Hepatocyte (in vitro differentiated cells): ENCODE data around the gene PRSS8. TPM values are rescaled to one million over a fixed set of nuclear protein-coding genes. Genes with fewer than 3 reads are reported as not detected.

ENCODE experiments used
- DNase-seq: peaks from one replicate; pipeline ENCODE4 v3.0.0-alpha.2; 2016; ENCODE audit warnings: low spot score
- H2AFZ ChIP-seq: fragments of 200-600 bp; sonication (generic); 2 replicates; pipeline ENCODE4 v1.6.0; 2016; ENCODE audit warnings: antibody characterized with exemption, mild to moderate bottlenecking
- H3K27ac ChIP-seq: fragments of 200-600 bp; sonication (generic); 2 replicates; pipeline ENCODE4 v1.5.1; 2016; ENCODE audit warnings: mild to moderate bottlenecking
- H3K27me3 ChIP-seq: fragments of 200-600 bp; sonication (generic); 2 replicates; pipeline ENCODE4 v1.6.1; 2016
- H3K36me3 ChIP-seq: fragments of 200-600 bp; sonication (generic); replicated peaks from 2 replicates; pipeline ENCODE4 v1.5.1; 2016; ENCODE audit warnings: low read depth; ENCODE audit not compliant: insufficient read depth
- H3K4me1 ChIP-seq: fragments of 200-600 bp; sonication (generic); 2 replicates; pipeline ENCODE4 v1.5.1; 2016; ENCODE audit warnings: mild to moderate bottlenecking, moderate library complexity; ENCODE audit not compliant: insufficient read depth
- H3K4me2 ChIP-seq: fragments of 200-600 bp; sonication (generic); 2 replicates; pipeline ENCODE4 v1.6.0; 2016
- H3K4me3 ChIP-seq: fragments of 200-600 bp; sonication (generic); 2 replicates; pipeline ENCODE4 v1.5.1; 2016; ENCODE audit warnings: mild to moderate bottlenecking
- H3K79me2 ChIP-seq: fragments of 200-600 bp; sonication (generic); 2 replicates; pipeline ENCODE4 v1.6.0; 2017; ENCODE audit warnings: mild to moderate bottlenecking
- H3K9me2 ChIP-seq: fragments of 200-600 bp; sonication (generic); replicated peaks from 2 replicates; pipeline ENCODE4 v1.6.0; 2017; ENCODE audit warnings: mild to moderate bottlenecking; ENCODE audit not compliant: insufficient read depth
- H3K9me3 ChIP-seq: fragments of 200-600 bp; sonication (generic); 2 replicates; pipeline ENCODE4 v1.5.1; 2016; ENCODE audit warnings: low read depth, mild to moderate bottlenecking
- H4K20me1 ChIP-seq: fragments of 200-600 bp; sonication (generic); 2 replicates; pipeline ENCODE4 v1.6.0; 2016; ENCODE audit warnings: mild to moderate bottlenecking; ENCODE audit not compliant: insufficient read depth, poor library complexity, severe bottlenecking
- EZH2 ChIP-seq: fragments of 200-600 bp; sonication (generic); IDR thresholded peaks from 2 replicates; pipeline ENCODE4 v1.6.1; 2016; ENCODE audit warnings: antibody characterized with exemption, mild to moderate bottlenecking, borderline replicate concordance
- EZH2phosphoT487 ChIP-seq: fragments of 200-600 bp; sonication (generic); IDR thresholded peaks from one replicate; pipeline ENCODE4 v1.6.1; 2018; ENCODE audit warnings: antibody characterized with exemption, mild to moderate bottlenecking, low read depth, moderate library complexity; ENCODE audit not compliant: unreplicated experiment, severe bottlenecking
- WGBS: methylation state at CpG from one replicate; pipeline ENCODE4 v1.1.6; 2016; ENCODE audit warnings: low lambda C conversion rate; ENCODE audit errors: missing lambda C conversion rate; 5-methylcytosine and 5-hydroxymethylcytosine counted together
- polyA plus RNA-seq: library from polyadenylated mRNA; unstranded; fragments of >200 nt; fragmentation: Nextera tagmentation; extraction: Ambion mirVana; gene quantifications from 2 replicates; pipeline ENCODE4 v1.2.1, GENCODE V29; 2016
- total RNA-seq: library from RNA; depleted of rRNA; stranded (reverse); fragments of >200 nt; gene quantifications from 2 replicates; pipeline ENCODE4 v1.2.3, GENCODE V29; 2014
- TF ChIP-seq, protein P1 (sequence below): fragments of 200-600 bp; sonication (generic); IDR thresholded peaks from 2 replicates; pipeline ENCODE4 v1.5.1; 2016; ENCODE audit warnings: antibody characterized with exemption, mild to moderate bottlenecking; ENCODE audit not compliant: poor library complexity

PRSS8 gene
- total and polyA plus RNA-seq, 2 experiments from 2014 or later: 155 to 320 TPM

- peak overlapping the region; percentile 83 for H3K4me3 ChIP-seq
- H3K36me3 ChIP-seq: no peaks in the 10 kb centered on the region
- no peaks in the 10 kb centered on the region for H3K9me2 ChIP-seq
- DNase-seq: peak; percentile 30
- peaks cover 56% of the 10 kb centered on the region for H3K4me1 ChIP-seq
- H3K79me2 ChIP-seq: peaks cover 28% of the 10 kb centered on the region
- H3K4me2 ChIP-seq: peak overlapping the region; percentile 76
- 35% methylated on average over 5 of the region's 5 CpGs for WGBS
- TF ChIP-seq, protein P1, sequence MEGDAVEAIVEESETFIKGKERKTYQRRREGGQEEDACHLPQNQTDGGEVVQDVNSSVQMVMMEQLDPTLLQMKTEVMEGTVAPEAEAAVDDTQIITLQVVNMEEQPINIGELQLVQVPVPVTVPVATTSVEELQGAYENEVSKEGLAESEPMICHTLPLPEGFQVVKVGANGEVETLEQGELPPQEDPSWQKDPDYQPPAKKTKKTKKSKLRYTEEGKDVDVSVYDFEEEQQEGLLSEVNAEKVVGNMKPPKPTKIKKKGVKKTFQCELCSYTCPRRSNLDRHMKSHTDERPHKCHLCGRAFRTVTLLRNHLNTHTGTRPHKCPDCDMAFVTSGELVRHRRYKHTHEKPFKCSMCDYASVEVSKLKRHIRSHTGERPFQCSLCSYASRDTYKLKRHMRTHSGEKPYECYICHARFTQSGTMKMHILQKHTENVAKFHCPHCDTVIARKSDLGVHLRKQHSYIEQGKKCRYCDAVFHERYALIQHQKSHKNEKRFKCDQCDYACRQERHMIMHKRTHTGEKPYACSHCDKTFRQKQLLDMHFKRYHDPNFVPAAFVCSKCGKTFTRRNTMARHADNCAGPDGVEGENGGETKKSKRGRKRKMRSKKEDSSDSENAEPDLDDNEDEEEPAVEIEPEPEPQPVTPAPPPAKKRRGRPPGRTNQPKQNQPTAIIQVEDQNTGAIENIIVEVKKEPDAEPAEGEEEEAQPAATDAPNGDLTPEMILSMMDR: no peak
- no peak for TF ChIP-seq EZH2
- peaks cover 4% of the 10 kb centered on the region for H4K20me1 ChIP-seq
- no peaks in the 10 kb centered on the region for H3K27me3 ChIP-seq
- no peak overlapping the region for H2AFZ ChIP-seq
- H3K9me3 ChIP-seq: no peaks in the 10 kb centered on the region
- peak overlapping the region; percentile 98 for H3K27ac ChIP-seq
Observed at GRCh38 chr16:31134091-31134571, 1.4 kb downstream of the PRSS8 start.

- H3K4me3 ChIP-seq: no peak overlapping the region
- H3K9me2 ChIP-seq: no peaks in the 10 kb centered on the region
- peak overlapping the region; percentile 76 for H3K4me2 ChIP-seq
- peak overlapping the region; percentile 98 for H3K27ac ChIP-seq
- TF ChIP-seq, protein P1: no peak
- no peak for TF ChIP-seq EZH2phosphoT487
- no peak for TF ChIP-seq EZH2
- no peaks in the 10 kb centered on the region for H3K9me3 ChIP-seq
- no peak for DNase-seq
- no peak overlapping the region for H2AFZ ChIP-seq
- H4K20me1 ChIP-seq: peaks cover 4% of the 10 kb centered on the region
- H3K36me3 ChIP-seq: no peaks in the 10 kb centered on the region
- H3K79me2 ChIP-seq: peaks cover 28% of the 10 kb centered on the region
- 88% methylated on average over 6 of the region's 6 CpGs for WGBS
- H3K27me3 ChIP-seq: no peaks in the 10 kb centered on the region
- peaks cover 55% of the 10 kb centered on the region for H3K4me1 ChIP-seq
Observed at GRCh38 chr16:31133046-31133501, 2.5 kb downstream of the PRSS8 start.

- Histone ChIP-seq H3K27me3 (no peaks in the 10 kb centered on the region), H3K36me3 (no peaks in the 10 kb centered on the region), H3K79me2 (peaks cover 28% of the 10 kb centered on the region), H3K4me2 (peak overlapping the region; percentile 76), H4K20me1 (peaks cover 4% of the 10 kb centered on the region), H2AFZ (no peak overlapping the region), H3K4me1 (peaks cover 57% of the 10 kb centered on the region), H3K9me2 (no peaks in the 10 kb centered on the region), H3K9me3 (no peaks in the 10 kb centered on the region), H3K27ac (peak overlapping the region; percentile 98), H3K4me3 (no peak overlapping the region)
- 92% methylated on average over 20 of the region's 20 CpGs for WGBS
- peak; percentile 7 for DNase-seq
- TF ChIP-seq EZH2 (no peak), EZH2phosphoT487 (no peak)
- TF ChIP-seq, protein P1: no peak
Observed at GRCh38 chr16:31132303-31132979, 3.1 kb downstream of the PRSS8 start.
